WTC11 (cell line): ENCODE data around the gene HOXA9. TPM values are rescaled to one million over a fixed set of nuclear protein-coding genes. Genes with fewer than 3 reads are reported as not detected.

ENCODE experiments used
- ATAC-seq: fragments of 200-7000 bp; cut with Tn5 transposase; 2 replicates; pipeline ENCODE4 v1.10.0; 2021; ENCODE audit warnings: mild to moderate bottlenecking, moderate library complexity
- CTCF ChIA-PET: fragments of 300-600 bp; sonication (Branson Sonifier 250); formaldehyde crosslinking; loops from one replicate; lab custom pipeline; 2021; ENCODE audit warnings: antibody characterized with exemption; lab: Charles Lee
- POLR2A ChIA-PET: fragments of 350-600 bp; sonication (Branson Sonifier 250); formaldehyde crosslinking; loops from one replicate; lab custom pipeline; 2021; ENCODE audit warnings: antibody characterized with exemption; lab: Charles Lee
- DNase-seq: peaks from one replicate; pipeline ENCODE4 v3.0.0; 2021; ENCODE audit warnings: low spot score
- H3K27ac Mint-ChIP-seq: 2 replicates; pipeline ENCODE4 v1.8.0; 2021; ENCODE audit warnings: mixed read lengths
- H3K27me3 Mint-ChIP-seq: 2 replicates; pipeline ENCODE4 v1.8.0; 2021; ENCODE audit warnings: low read depth, mild to moderate bottlenecking, moderate library complexity, mixed read lengths
- H3K36me3 Mint-ChIP-seq: 2 replicates; pipeline ENCODE4 v1.8.0; 2021; ENCODE audit warnings: mixed read lengths
- H3K4me1 Mint-ChIP-seq: 2 replicates; pipeline ENCODE4 v1.8.0; 2022; ENCODE audit warnings: mixed read lengths
- H3K4me3 Mint-ChIP-seq: 2 replicates; pipeline ENCODE4 v1.8.0; 2021; ENCODE audit warnings: mild to moderate bottlenecking, moderate library complexity, mixed read lengths
- H3K9me3 Mint-ChIP-seq: 2 replicates; pipeline ENCODE4 v1.8.0; 2021; ENCODE audit warnings: mixed read lengths
- ATF1 ChIP-seq: sonication (generic); formaldehyde crosslinking; IDR thresholded peaks from 2 replicates; pipeline ENCODE4 v1.8.1; 2023; ENCODE audit warnings: mild to moderate bottlenecking, moderate library complexity, missing genetic modification reagents
- ESRRA ChIP-seq: sonication (generic); formaldehyde crosslinking; IDR thresholded peaks from 2 replicates; pipeline ENCODE4 v1.8.1; 2022; ENCODE audit warnings: mild to moderate bottlenecking, missing genetic modification reagents, borderline replicate concordance
- FOXK1 ChIP-seq: sonication (generic); formaldehyde crosslinking; IDR thresholded peaks from 2 replicates; pipeline ENCODE4 v1.8.0; 2022; ENCODE audit warnings: mild to moderate bottlenecking, moderate library complexity, missing genetic modification reagents
- GRHL2 ChIP-seq: fragments of 250-450 bp; sonication (Bioruptor Pico); IDR thresholded peaks from 2 replicates; pipeline ENCODE4 v1.8.0; 2022; ENCODE audit warnings: mild to moderate bottlenecking, moderate library complexity; ENCODE audit not compliant: insufficient replicate concordance, severe bottlenecking
- HMGA2 ChIP-seq: fragments of 250-450 bp; sonication (Bioruptor Pico); IDR thresholded peaks from 2 replicates; pipeline ENCODE4 v1.4.0; 2021; ENCODE audit warnings: mild to moderate bottlenecking, moderate library complexity
- JUN ChIP-seq: sonication (generic); formaldehyde crosslinking; IDR thresholded peaks from 2 replicates; pipeline ENCODE4 v1.8.0; 2023; ENCODE audit warnings: mild to moderate bottlenecking, missing genetic modification reagents
- MXD4 ChIP-seq: fragments of 250-450 bp; sonication (Bioruptor Pico); IDR thresholded peaks from 2 replicates; pipeline ENCODE4 v1.8.0; 2021; ENCODE audit warnings: mild to moderate bottlenecking, moderate library complexity, borderline replicate concordance
- MYBL2 ChIP-seq: sonication (generic); formaldehyde crosslinking; IDR thresholded peaks from 2 replicates; pipeline ENCODE4 v1.8.1; 2023; ENCODE audit warnings: mild to moderate bottlenecking, moderate library complexity, missing genetic modification reagents
- PRRX2 ChIP-seq: fragments of 250-450 bp; sonication (Bioruptor Pico); IDR thresholded peaks from 2 replicates; pipeline ENCODE4 v1.8.0; 2021; ENCODE audit warnings: mild to moderate bottlenecking
- RELA ChIP-seq: sonication (generic); formaldehyde crosslinking; IDR thresholded peaks from 2 replicates; pipeline ENCODE4 v1.8.1; 2022; ENCODE audit warnings: missing genetic modification reagents, mild to moderate bottlenecking, borderline replicate concordance
- TCF7 ChIP-seq: sonication (generic); formaldehyde crosslinking; IDR thresholded peaks from 2 replicates; pipeline ENCODE4 v1.8.0; 2022; ENCODE audit warnings: mild to moderate bottlenecking, low read depth, missing genetic modification reagents, moderate library complexity
- ZNF416 ChIP-seq: fragments of 250-450 bp; sonication (Bioruptor Pico); IDR thresholded peaks from 2 replicates; pipeline ENCODE4 v1.9.0; 2021; ENCODE audit warnings: mild to moderate bottlenecking, inconsistent platforms
- total RNA-seq: library from RNA; stranded (reverse); gene quantifications from 3 replicates; pipeline ENCODE4 v1.2.3, GENCODE V29; 2021
- TF ChIP-seq, protein P1 (sequence below): sonication (generic); formaldehyde crosslinking; IDR thresholded peaks from 2 replicates; pipeline ENCODE4 v1.8.1; 2023; ENCODE audit warnings: mild to moderate bottlenecking, missing genetic modification reagents, moderate library complexity
- TF ChIP-seq, protein P2 (sequence below): sonication (generic); formaldehyde crosslinking; IDR thresholded peaks from 2 replicates; pipeline ENCODE4 v1.8.0; 2022; ENCODE audit warnings: mild to moderate bottlenecking, missing genetic modification reagents
- TF ChIP-seq, protein P3 (sequence below): fragments of 250-450 bp; sonication (Bioruptor Pico); IDR thresholded peaks from 2 replicates; pipeline ENCODE4 v1.9.0; 2021; ENCODE audit warnings: mild to moderate bottlenecking, borderline replicate concordance
- TF ChIP-seq, protein P4 (sequence below): fragments of 250-450 bp; sonication (Bioruptor Pico); IDR thresholded peaks from 2 replicates; pipeline ENCODE4 v2.1.2; 2022; ENCODE audit warnings: mild to moderate bottlenecking, moderate library complexity
- TF ChIP-seq, protein P5 (sequence below): sonication (generic); formaldehyde crosslinking; IDR thresholded peaks from 2 replicates; pipeline ENCODE4 v1.8.0; 2023; ENCODE audit warnings: mild to moderate bottlenecking, missing genetic modification reagents

Gene HOXA9
- total RNA-seq, 1 experiment from 2014 or later = not detected

DNA sequence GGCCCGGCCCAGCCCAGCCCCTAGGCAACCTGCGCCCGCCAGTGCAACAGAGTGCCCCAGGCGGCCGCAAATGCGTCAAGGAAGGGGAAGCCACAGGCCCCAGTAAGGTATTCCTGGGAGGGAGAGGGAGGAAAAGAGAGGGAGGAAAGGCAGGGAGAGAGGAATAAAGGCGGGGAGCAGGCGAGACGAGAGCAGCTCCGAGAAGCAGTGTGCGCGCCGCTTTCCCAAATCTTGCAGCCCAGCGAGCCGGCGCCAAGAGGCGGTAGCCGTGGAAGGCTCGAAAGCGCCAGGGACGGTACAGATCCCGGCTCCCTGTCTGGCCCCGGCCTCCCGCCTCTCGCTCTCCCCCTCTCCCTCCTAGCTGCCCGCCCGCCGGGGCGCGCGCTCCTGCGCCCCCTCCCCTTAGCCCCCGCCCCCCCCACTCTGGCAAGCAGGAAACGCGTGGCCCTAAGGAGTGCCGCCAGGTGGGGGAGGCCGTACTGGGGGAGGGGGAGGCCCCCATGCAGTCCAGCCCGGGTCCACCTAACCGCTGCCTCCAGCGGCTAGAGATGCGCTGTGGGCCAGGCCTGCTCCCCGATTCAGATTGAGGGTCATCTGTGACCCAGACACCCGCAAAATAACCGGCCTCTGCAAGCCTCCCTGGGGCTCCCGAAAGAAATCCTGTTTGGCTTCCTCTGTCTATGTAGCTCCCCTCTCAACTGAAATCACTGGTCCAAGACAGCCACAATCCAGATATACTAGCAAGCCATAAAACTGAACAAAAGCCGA, 4.5 kb upstream of the HOXA9 start:
- ATAC-seq (peak; percentile 40), DNase-seq (peak; percentile 64)
- no peak overlapping the region for H3K4me3 Mint-ChIP-seq
- no peak overlapping the region for H3K27ac Mint-ChIP-seq
- H3K36me3 Mint-ChIP-seq = 0 out of 2 replicates have a peak, but pooled peaks cover 2% of the 10 kb centered on the region
- CTCF ChIA-PET = interaction anchor here (0.8 to 3.7 kb wide), 4 partner anchors 8 to 19 kb away, joined by 3 to 22 read pairs (median 4); no protein-coding TSS in a partner anchor
- no peaks in the 10 kb centered on the region for H3K9me3 Mint-ChIP-seq
- TF ChIP-seq, protein P1, sequence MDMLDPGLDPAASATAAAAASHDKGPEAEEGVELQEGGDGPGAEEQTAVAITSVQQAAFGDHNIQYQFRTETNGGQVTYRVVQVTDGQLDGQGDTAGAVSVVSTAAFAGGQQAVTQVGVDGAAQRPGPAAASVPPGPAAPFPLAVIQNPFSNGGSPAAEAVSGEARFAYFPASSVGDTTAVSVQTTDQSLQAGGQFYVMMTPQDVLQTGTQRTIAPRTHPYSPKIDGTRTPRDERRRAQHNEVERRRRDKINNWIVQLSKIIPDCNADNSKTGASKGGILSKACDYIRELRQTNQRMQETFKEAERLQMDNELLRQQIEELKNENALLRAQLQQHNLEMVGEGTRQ (CRISPR knock-in tag) = no peak
- TF ChIP-seq MYBL2 (CRISPR knock-in tag) = no peak
- no peak for TF ChIP-seq ATF1 (CRISPR knock-in tag)
- TF ChIP-seq, protein P2, sequence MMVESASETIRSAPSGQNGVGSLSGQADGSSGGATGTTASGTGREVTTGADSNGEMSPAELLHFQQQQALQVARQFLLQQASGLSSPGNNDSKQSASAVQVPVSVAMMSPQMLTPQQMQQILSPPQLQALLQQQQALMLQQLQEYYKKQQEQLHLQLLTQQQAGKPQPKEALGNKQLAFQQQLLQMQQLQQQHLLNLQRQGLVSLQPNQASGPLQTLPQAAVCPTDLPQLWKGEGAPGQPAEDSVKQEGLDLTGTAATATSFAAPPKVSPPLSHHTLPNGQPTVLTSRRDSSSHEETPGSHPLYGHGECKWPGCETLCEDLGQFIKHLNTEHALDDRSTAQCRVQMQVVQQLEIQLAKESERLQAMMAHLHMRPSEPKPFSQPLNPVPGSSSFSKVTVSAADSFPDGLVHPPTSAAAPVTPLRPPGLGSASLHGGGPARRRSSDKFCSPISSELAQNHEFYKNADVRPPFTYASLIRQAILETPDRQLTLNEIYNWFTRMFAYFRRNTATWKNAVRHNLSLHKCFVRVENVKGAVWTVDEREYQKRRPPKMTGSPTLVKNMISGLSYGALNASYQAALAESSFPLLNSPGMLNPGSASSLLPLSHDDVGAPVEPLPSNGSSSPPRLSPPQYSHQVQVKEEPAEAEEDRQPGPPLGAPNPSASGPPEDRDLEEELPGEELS (CRISPR knock-in tag) = no peak
- TF ChIP-seq ZNF416 (CRISPR knock-in tag) = no peak
- TF ChIP-seq RELA (CRISPR knock-in tag) = no peak
- no peak for TF ChIP-seq FOXK1 (CRISPR knock-in tag)
- no peak for TF ChIP-seq ESRRA
- no peak for TF ChIP-seq PRRX2 (CRISPR knock-in tag)
- no peak for TF ChIP-seq GRHL2 (CRISPR knock-in tag)
- no peak for TF ChIP-seq TCF7 (CRISPR knock-in tag)
- TF ChIP-seq, protein P3, sequence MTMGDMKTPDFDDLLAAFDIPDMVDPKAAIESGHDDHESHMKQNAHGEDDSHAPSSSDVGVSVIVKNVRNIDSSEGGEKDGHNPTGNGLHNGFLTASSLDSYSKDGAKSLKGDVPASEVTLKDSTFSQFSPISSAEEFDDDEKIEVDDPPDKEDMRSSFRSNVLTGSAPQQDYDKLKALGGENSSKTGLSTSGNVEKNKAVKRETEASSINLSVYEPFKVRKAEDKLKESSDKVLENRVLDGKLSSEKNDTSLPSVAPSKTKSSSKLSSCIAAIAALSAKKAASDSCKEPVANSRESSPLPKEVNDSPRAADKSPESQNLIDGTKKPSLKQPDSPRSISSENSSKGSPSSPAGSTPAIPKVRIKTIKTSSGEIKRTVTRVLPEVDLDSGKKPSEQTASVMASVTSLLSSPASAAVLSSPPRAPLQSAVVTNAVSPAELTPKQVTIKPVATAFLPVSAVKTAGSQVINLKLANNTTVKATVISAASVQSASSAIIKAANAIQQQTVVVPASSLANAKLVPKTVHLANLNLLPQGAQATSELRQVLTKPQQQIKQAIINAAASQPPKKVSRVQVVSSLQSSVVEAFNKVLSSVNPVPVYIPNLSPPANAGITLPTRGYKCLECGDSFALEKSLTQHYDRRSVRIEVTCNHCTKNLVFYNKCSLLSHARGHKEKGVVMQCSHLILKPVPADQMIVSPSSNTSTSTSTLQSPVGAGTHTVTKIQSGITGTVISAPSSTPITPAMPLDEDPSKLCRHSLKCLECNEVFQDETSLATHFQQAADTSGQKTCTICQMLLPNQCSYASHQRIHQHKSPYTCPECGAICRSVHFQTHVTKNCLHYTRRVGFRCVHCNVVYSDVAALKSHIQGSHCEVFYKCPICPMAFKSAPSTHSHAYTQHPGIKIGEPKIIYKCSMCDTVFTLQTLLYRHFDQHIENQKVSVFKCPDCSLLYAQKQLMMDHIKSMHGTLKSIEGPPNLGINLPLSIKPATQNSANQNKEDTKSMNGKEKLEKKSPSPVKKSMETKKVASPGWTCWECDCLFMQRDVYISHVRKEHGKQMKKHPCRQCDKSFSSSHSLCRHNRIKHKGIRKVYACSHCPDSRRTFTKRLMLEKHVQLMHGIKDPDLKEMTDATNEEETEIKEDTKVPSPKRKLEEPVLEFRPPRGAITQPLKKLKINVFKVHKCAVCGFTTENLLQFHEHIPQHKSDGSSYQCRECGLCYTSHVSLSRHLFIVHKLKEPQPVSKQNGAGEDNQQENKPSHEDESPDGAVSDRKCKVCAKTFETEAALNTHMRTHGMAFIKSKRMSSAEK (CRISPR knock-in tag) = no peak
- TF ChIP-seq HMGA2 (CRISPR knock-in tag) = no peak
- TF ChIP-seq JUN (CRISPR knock-in tag) = no peak
- no peak for TF ChIP-seq MXD4 (CRISPR knock-in tag)
- TF ChIP-seq, protein P4, sequence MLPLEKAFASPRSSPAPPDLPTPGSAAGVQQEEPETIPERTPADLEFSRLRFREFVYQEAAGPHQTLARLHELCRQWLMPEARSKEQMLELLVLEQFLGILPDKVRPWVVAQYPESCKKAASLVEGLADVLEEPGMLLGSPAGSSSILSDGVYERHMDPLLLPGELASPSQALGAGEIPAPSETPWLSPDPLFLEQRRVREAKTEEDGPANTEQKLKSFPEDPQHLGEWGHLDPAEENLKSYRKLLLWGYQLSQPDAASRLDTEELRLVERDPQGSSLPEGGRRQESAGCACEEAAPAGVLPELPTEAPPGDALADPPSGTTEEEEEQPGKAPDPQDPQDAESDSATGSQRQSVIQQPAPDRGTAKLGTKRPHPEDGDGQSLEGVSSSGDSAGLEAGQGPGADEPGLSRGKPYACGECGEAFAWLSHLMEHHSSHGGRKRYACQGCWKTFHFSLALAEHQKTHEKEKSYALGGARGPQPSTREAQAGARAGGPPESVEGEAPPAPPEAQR = no peak
- TF ChIP-seq, protein P5, sequence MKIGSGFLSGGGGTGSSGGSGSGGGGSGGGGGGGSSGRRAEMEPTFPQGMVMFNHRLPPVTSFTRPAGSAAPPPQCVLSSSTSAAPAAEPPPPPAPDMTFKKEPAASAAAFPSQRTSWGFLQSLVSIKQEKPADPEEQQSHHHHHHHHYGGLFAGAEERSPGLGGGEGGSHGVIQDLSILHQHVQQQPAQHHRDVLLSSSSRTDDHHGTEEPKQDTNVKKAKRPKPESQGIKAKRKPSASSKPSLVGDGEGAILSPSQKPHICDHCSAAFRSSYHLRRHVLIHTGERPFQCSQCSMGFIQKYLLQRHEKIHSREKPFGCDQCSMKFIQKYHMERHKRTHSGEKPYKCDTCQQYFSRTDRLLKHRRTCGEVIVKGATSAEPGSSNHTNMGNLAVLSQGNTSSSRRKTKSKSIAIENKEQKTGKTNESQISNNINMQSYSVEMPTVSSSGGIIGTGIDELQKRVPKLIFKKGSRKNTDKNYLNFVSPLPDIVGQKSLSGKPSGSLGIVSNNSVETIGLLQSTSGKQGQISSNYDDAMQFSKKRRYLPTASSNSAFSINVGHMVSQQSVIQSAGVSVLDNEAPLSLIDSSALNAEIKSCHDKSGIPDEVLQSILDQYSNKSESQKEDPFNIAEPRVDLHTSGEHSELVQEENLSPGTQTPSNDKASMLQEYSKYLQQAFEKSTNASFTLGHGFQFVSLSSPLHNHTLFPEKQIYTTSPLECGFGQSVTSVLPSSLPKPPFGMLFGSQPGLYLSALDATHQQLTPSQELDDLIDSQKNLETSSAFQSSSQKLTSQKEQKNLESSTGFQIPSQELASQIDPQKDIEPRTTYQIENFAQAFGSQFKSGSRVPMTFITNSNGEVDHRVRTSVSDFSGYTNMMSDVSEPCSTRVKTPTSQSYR (CRISPR knock-in tag) = no peak
- POLR2A ChIA-PET = no interaction called here
- peaks cover 19% of the 10 kb centered on the region for H3K4me1 Mint-ChIP-seq
- H3K27me3 Mint-ChIP-seq = peaks cover 99% of the 10 kb centered on the region
